22Rv1 (cell line): Measurements from ENCODE around the gene THAP3.
"Not testable (repeated sequence)": the region's sequence is repeated elsewhere in the genome, so short reads cannot be mapped to it uniquely, and the experiment has no call there.

ENCODE experiments used
- H3K27ac ChIP-seq: fragments of 450-650 bp; 2 replicates; pipeline ENCODE4 v1.5.1; 2017
- ZFX ChIP-seq: fragments of 450-650 bp; IDR thresholded peaks from 2 replicates; pipeline ENCODE4 v1.6.1; 2017; ENCODE audit warnings: antibody characterized with exemption, borderline replicate concordance
- TF ChIP-seq, protein P1 (sequence below): fragments of 450-650 bp; IDR thresholded peaks from 2 replicates; pipeline ENCODE4 v1.5.1; 2017; ENCODE audit warnings: mild to moderate bottlenecking

THAP3 gene

DNA sequence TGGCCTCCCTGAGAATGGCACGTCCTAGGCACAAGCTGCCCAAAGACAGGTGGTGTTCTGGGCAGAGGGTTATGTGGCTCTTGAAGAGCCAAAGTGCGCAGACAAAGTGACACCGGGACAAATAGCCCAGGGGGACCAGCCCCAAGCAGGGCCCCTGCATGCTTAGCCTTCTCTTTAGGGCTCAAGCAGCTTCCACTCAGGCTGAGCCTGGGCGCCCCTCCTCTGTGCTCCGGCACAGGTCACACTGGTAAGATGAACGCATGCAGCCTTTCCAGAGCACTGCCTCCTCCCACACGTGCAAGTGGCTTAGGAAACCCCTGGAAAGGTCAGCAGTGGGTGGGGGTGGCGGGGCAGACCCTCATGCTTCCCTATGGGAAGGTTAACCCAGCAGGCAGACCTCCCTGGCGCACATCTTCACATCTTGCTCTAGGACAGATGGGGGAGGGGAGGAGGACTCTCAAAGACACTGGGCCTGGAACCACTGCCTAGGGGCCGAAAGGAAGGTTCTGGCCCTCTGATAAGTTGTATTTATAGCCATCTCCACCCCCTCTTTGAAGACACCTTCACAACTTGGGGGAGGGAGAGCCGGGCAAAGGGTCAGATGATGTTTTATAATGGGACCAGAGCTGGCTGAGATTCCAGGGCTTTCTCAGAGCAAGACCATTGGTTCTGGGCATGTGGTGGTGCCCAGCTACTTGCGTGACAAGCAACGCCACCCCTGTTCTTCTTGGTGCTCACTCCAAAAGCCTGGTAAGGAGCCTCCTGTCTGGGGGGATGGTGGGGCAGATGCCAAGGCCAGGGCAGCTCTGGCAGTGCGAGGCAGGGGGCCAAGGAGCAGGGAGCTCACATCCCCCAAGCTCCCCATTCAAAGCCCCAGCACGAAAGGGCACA lies 27.5 kb upstream of the THAP3 start:
- H3K27ac ChIP-seq: no peak overlapping the region
- TF ChIP-seq, protein P1, sequence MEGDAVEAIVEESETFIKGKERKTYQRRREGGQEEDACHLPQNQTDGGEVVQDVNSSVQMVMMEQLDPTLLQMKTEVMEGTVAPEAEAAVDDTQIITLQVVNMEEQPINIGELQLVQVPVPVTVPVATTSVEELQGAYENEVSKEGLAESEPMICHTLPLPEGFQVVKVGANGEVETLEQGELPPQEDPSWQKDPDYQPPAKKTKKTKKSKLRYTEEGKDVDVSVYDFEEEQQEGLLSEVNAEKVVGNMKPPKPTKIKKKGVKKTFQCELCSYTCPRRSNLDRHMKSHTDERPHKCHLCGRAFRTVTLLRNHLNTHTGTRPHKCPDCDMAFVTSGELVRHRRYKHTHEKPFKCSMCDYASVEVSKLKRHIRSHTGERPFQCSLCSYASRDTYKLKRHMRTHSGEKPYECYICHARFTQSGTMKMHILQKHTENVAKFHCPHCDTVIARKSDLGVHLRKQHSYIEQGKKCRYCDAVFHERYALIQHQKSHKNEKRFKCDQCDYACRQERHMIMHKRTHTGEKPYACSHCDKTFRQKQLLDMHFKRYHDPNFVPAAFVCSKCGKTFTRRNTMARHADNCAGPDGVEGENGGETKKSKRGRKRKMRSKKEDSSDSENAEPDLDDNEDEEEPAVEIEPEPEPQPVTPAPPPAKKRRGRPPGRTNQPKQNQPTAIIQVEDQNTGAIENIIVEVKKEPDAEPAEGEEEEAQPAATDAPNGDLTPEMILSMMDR: no peak
- TF ChIP-seq ZFX: no peak

DNA sequence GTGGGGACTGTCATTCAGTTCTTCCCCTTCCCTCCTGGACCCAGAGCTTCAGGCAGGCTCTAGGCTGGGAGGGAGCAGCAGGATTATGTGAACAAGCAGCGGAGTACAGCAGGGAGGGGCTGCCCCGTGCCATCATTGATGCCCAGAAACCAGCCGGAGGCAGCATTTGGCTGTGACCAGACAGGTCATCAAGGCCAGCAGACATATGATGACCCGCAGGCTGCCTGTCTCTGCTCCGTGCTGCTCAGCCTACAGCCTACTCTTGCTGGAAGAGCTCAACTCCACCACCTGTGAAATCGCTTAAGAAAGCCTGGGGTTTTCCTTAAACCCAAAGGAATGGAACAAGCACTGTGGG lies 26.9 kb upstream of the THAP3 start:
- no peak for TF ChIP-seq ZFX
- TF ChIP-seq, protein P1: no peak
- no peak overlapping the region for H3K27ac ChIP-seq

DNA sequence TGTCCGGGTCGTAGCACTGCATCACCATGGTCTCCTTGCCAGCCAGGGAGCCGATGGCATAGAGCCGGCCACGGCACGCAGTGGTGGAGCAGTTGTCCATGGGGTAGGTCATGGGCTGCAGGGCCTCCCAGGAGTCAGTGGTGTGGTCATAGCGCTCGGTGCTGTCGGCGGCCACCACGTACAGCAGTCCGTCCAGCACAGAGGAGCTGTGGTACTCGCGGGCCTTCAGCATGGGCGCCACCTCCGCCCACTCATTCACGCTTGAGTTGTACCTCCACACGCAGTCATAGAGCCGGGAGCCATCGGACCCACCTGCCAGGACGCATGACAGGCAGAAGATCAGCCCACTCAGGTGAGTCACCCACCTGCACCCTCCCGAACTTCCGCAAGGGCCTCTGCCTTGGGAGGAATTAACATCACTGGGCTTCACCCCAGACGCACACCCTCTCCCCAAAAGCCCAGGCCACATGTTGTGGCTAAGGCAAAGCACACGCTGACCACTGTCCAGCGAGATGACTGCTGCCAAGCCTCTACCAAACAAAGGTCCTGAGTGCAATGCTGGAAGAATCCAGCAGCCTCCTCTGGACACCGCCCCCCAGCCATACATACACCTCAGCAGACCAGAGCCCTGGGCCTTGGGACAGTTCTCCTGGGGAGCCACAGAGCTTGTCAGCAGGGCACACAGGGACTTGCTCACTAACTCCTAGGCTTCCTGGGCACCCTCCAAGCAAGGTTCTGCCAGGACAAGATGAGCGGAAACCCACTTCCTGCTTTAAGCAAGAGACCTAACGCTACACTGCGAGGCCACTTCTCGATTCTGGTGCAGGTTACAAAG lies 25.3 kb upstream of the THAP3 start:
- no peak for TF ChIP-seq ZFX
- TF ChIP-seq, protein P1: no peak
- no peak overlapping the region for H3K27ac ChIP-seq

DNA sequence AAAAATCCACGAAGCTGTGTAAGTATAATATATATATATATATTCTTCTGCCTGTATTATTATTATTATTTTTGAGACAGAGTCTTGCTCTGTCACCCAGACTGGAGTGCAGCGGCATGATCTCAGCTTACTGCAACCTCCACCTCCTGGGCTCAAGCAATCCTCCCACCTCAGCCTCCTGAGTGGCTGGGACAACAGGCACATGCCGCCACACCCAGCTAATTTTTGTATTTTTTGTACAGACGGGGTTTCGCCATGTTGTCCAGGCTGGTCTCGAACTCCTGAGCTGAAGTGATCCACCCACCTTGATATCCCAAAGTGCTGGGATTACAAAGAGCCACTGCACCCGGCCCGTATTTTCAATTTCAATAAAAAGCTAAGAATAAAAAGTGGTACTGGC lies 24.7 kb upstream of the THAP3 start:
- not testable (repeated sequence) for H3K27ac ChIP-seq

DNA sequence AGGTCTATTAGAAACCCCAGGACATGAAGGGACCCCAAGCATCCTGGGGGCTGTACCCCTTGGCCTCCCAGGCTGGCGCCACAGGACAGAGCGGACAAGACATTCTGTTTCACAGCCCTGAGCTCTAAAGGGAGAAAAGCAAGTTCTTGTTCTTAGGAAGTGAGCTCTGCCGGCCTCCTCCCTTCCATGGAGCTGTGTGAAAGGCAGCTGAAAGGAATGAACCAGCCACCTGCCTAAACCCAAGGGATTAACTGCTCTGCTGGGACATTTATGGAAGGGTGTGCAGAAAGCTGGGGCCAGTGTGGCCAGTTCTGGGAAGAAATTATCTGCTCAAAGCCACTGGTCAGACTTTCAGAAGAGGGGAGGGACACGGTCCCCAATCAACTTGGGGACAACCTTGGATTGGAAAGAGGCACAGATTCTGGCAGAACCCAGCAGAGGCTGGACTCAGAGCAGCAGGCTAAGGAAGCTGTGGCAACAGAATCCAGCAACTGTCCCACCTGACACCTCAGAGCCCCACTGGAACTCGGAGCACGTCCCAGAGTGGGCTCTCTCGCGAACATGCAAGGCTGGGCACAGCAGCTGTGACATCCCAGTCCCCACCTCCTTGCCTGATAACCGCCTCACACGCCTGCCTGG lies 24.1 kb upstream of the THAP3 start:
- no peak overlapping the region for H3K27ac ChIP-seq
- TF ChIP-seq ZFX: no peak
- TF ChIP-seq, protein P1: no peak

DNA sequence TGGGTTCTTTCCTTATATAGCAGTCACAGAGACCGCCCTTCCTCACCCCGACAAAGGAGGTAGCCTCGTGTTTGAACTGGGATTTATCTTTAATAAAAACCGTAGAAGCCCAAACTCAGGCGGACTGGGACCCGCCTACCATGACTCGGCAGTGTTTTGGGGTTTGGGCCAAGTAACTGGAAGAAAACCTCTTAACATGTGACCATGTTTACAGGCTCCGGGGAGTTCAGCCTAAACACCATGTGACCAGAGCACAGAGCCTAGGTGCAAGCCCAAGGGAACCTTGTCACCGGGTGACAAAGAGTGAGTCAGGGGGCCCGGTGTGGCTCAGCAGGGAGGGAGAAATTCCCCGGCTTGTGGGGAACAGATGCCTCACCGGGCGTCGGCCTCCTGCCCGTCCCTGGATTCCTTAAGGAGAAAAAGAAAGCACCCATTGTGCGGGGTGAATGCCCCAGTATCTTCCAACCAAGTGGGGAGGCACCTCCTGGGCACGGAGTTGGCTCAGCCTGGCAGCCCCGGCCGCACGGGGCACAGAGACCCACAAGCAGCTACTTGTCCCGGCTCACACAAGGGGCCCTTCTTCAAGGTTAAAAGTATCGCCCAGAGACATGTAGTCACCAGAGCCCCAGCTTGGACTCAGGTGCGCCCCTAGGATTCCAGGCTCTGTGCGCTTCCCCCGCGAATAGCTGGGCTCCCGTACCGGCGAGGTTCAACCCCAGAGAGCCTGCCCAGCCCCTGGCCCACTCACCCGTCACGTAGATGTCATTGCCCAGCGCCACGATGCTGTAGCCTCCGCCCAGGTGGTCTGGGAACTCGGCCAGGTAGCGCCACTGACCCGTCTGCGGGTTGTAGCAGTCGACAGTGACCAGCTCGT lies 23.4 kb upstream of the THAP3 start:
- TF ChIP-seq, protein P1: no peak
- TF ChIP-seq ZFX: no peak
- H3K27ac ChIP-seq: peak overlapping the region; percentile 64
